ENCODE measurements around the gene STAM2.
A peak's percentile ranks its signal among the peaks of the same experiment; 100 is the strongest.

Gene STAM2

DNA sequence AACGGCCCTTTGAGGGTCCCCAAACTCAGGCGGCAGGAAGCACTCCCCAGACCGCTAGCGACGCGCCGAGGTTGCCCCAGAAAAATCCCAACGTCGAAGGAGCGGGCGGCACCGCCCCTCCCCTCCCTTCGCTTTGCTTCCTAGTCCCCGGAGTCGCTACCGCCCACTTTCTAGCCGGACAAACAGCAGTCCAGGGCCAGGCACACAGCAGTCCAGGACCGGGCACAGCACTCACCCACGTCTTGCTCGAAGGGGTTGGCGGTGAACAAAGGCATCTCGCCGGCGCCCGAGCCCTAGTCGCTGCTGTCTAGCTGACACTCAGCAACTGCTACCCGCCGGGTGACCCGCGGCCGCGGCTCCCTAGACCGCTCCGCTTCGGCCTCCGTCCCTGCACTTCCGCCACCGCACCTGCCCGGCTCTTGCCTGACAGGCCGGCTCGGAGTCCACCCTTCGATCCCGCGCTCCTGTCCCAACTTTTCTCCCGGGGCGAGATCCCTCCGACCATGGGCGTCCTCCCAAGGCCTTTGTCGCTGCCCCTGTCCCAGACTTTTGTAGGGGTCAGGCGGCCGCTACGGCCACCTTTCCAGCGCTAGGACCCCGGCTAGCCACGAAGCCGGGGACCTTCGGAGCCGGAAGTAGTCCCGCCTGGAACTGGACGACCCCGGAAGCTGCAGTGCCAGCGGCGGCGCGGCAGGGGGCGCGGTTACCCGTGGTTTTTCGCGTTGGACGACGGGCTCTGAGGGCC, at the start of gene STAM2:
Gene STAM2 (minus strand): TSS at position 396 of the 745 bp plus-strand sequence. CDS start 121 bp downstream, at position 275.
- H3K4me3 ChIP-seq (replicated peaks; ENCODE audit: low read depth, low read length), result peak within 1 kb of the TSS; percentile 81
- H3K27me3 ChIP-seq (replicated peaks; ENCODE audit: control insufficient read depth, insufficient read depth, low read length), result no peaks in the 10 kb centered on the region
- DNase-seq (ENCODE audit: extremely low read depth, insufficient read length), result peak; percentile 96
- H3K36me3 ChIP-seq (ENCODE audit: control insufficient read depth, insufficient read depth, low read length), result no peaks in the 10 kb centered on the region
- TF ChIP-seq CTCF (IDR thresholded peaks at IDR 0.05; ENCODE audit: insufficient read depth, low read length, poor library complexity, severe bottlenecking), result peak; percentile 96

DNA sequence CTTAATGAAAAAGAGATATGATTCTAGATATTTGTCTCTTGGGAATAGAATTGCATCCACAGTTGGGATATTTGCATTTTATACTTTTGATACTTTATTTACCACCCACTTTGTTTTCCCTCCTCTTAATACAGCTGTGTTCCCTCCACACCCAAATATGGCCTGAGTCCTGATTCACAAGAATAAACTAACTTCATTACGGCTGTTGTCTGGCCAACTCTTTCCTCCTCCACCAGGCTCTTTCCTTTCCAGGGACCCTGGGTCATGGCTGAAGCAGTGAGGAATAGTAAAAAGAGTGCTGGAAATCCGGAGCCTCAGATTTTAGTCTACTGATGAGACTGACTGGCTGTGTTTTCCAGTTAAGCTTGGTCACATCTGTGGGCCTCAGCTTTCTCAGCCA, 48.4 kb upstream of the STAM2 start:
- no peak for TF ChIP-seq CTCF (IDR thresholded peaks at IDR 0.05; ENCODE audit: insufficient read depth, low read length, poor library complexity, severe bottlenecking)
- DNase-seq (ENCODE audit: extremely low read depth, insufficient read length), result no peak
- Histone ChIP-seq H3K4me3 (replicated peaks; ENCODE audit: low read depth, low read length) (no peak overlapping the region), H3K27me3 (replicated peaks; ENCODE audit: control insufficient read depth, insufficient read depth, low read length) (no peaks in the 10 kb centered on the region; the same call in 1 of the 2 replicates), H3K36me3 (ENCODE audit: control insufficient read depth, insufficient read depth, low read length) (no peaks in the 10 kb centered on the region)

DNA sequence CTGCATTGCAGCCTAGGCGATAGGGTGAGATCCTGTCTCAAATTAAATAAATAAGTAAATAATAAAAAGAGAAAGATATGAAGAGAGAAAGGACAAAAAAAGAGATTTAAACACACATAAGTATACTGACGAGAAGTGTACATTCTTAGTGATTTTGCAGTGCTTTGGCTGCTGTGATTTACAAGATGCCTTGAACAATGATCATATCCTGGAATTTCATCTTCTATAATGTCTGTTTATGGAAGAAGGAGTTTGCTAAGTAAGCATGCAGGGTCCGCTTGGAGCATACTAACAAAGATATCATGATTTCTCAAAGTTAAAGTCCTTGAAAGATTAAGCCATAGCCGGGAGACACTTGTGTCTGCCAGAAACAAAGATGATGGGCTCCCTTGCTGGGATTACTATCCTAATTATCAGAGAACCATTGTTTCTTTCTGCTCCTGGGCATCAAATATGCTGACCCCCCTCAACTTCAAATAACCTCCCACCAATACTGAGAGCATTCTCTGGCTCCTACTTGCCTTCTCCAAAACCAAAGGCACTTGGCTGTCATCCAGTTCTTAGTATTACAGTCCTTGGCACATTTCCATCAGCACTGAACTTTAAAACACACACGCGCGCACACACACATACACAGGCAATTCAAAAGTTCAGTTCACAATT, 47.5 kb upstream of the STAM2 start:
- no peaks in the 10 kb centered on the region; the same call in 1 of the 2 replicates for H3K27me3 ChIP-seq (replicated peaks; ENCODE audit: control insufficient read depth, insufficient read depth, low read length)
- no peak for DNase-seq (ENCODE audit: extremely low read depth, insufficient read length)
- TF ChIP-seq CTCF (IDR thresholded peaks at IDR 0.05; ENCODE audit: insufficient read depth, low read length, poor library complexity, severe bottlenecking), result no peak

DNA sequence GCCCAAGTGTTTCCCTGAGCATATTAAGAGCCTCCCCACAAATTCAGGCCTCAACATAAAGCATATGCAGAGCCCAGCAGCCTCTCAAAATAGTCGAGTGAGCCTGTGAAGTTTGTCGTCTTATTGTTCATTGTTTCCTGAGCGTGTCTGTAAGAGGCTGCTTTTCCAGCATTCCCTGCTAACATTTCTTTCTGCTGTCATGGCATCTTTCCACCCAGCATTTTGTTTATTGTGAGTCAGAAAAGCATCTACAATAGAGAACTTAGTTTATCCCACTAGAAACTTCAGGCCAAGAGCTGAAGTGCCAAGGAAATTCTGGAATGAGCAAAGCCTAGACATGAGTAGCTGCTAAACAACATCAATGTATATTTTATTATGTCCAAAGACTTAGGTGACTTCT, 46.3 kb upstream of the STAM2 start:
- no peak for TF ChIP-seq CTCF (IDR thresholded peaks at IDR 0.05; ENCODE audit: insufficient read depth, low read length, poor library complexity, severe bottlenecking)
- Histone ChIP-seq H3K27me3 (replicated peaks; ENCODE audit: control insufficient read depth, insufficient read depth, low read length) (no peaks in the 10 kb centered on the region), H3K36me3 (ENCODE audit: control insufficient read depth, insufficient read depth, low read length) (no peaks in the 10 kb centered on the region), H3K4me3 (replicated peaks; ENCODE audit: low read depth, low read length) (no peak overlapping the region)
- no peak for DNase-seq (ENCODE audit: extremely low read depth, insufficient read length)

More for the DNA sequence above, 47.5 kb upstream of the STAM2 start:
- Histone ChIP-seq H3K36me3 (ENCODE audit: control insufficient read depth, insufficient read depth, low read length) (no peaks in the 10 kb centered on the region), H3K4me3 (replicated peaks; ENCODE audit: low read depth, low read length) (no peak overlapping the region)

GRCh38 chr2:152219077-152219828, 43.7 kb upstream of the STAM2 start:
- TF ChIP-seq CTCF (IDR thresholded peaks at IDR 0.05; ENCODE audit: insufficient read depth, low read length, poor library complexity, severe bottlenecking), result no peak
- no peaks in the 10 kb centered on the region for H3K27me3 ChIP-seq (replicated peaks; ENCODE audit: control insufficient read depth, insufficient read depth, low read length)
- H3K36me3 ChIP-seq (ENCODE audit: control insufficient read depth, insufficient read depth, low read length), result no peaks in the 10 kb centered on the region
- H3K4me3 ChIP-seq (replicated peaks; ENCODE audit: low read depth, low read length), result no peak overlapping the region
- DNase-seq (ENCODE audit: extremely low read depth, insufficient read length), result no peak

Measured in GM06990 (cell line).